GM19438 (cell line): Measurements from ENCODE around the gene FAM163A.
"Not testable (repeated sequence)": the region's sequence is repeated elsewhere in the genome, so short reads cannot be mapped to it uniquely, and the experiment has no call there.

ENCODE experiments used
- ATAC-seq: cut with Tn5 transposase; IDR thresholded peaks from one replicate; pipeline ENCODE4 v1.9.1; 2021; ENCODE audit warnings: low read depth; ENCODE audit not compliant: unreplicated experiment

The FAM163A gene

GRCh38 chr1:179831852-179832699 is 89.0 kb downstream of the FAM163A start:
- no peak for ATAC-seq

- ATAC-seq: not testable (repeated sequence)
Measured at GRCh38 chr1:179836686-179837445, 93.8 kb downstream of the FAM163A start.

DNA sequence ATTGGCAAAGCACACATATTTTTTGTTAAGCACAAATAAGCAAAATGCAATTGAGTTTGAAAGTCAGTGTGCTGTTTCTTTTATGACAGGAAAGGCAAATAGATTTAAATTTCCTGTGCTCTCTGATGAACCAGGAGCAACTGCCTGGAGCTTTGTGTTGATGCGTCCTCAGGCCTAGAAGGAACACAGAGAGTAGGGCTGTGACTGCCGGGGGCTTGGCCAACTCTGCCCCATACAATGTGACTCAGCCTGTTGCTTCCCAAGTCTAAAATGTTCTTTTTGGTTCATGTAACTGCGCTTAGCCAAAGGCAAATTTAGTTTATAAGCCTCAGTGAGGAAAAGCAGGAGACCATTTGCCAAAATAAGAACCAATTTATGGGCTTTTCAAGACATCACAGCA is 97.0 kb downstream of the FAM163A start:
- ATAC-seq: no peak

- no peak for ATAC-seq
Measured at GRCh38 chr1:179848233-179848632, 105.1 kb downstream of the FAM163A start.

- no peak for ATAC-seq
Measured at GRCh38 chr1:179853102-179853501, 110.0 kb downstream of the FAM163A start.

- ATAC-seq: not testable (repeated sequence)
Measured at GRCh38 chr1:179855831-179856230, 112.7 kb downstream of the FAM163A start.

- ATAC-seq: no peak
Measured at GRCh38 chr1:179856296-179856695, 113.2 kb downstream of the FAM163A start.

DNA sequence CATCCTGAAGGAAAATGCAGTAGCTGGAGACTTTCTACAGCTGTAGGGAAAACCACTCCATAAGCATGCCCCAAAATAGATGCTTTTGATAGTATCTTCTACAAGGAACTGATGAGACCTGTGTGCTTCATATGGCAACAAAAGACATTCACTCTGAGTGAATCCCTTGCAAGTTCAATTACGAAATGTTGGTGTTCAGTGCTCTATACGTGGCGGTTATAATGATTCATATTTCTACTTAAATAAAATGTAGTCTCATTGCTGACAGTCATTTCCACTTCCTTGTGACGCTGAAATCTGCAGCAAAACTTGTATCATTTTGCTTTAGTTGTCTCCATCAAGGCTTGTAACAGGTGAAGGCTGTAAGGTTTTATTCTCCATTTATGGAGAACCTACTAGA is 113.9 kb downstream of the FAM163A start:
- no peak for ATAC-seq

DNA sequence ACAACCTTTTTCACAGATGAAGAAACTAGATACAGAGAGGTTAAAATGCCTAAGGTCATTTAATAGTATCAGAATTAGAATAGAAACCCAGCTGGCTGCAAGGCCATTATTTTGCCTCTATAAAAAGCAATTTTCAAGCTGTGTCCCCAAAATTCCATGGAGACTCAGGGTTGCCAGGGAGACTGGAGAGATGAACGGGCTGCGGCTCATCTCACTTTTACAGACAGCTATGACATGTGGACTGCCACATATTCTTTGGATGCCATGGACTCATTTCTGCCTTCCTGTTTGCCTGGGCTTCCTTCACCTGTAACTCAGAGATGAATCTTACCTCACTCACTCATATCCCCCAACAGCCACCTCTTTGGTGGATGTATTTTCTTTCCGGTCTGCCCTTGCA is 117.6 kb downstream of the FAM163A start:
- no peak for ATAC-seq

- ATAC-seq: no peak
Measured at GRCh38 chr1:179865377-179865776, 122.3 kb downstream of the FAM163A start.
